Naive B cell (primary cell): ENCODE measurements around the gene VWC2. TPM values are rescaled to one million over a fixed set of nuclear protein-coding genes. Genes with fewer than 3 reads are reported as not detected.
A peak's percentile ranks its signal among the peaks of the same experiment; 100 is the strongest.

Source experiments
- ATAC-seq, 2 donors: fragments of 150-1000 bp; cut with Tn5 transposase; 2 replicates each; pipeline ENCODE4 v1.10.0; 2021; ENCODE audit warnings: low read depth in 2 of 2, mild to moderate bottlenecking in 2 of 2, moderate library complexity in 2 of 2
- DNase-seq: peaks from one replicate; pipeline ENCODE4 v3.0.0; 2022
- H3K27ac Mint-ChIP-seq, 6 donors: one replicate each; pipeline ENCODE4 v1.8.0; 2020 to 2022; ENCODE audit warnings: mild to moderate bottlenecking in 6 of 6, mixed read lengths in 6 of 6, moderate library complexity in 5 of 6, inconsistent platforms in 2 of 6
- H3K27me3 Mint-ChIP-seq, 3 donors: one replicate each; pipeline ENCODE4 v1.8.0; 2021 to 2022; ENCODE audit warnings: mixed read lengths in 3 of 3, mild to moderate bottlenecking in 1 of 3
- H3K36me3 Mint-ChIP-seq, 2 donors: one replicate each; pipeline ENCODE4 v1.8.0; 2020 to 2022; ENCODE audit warnings: mixed read lengths in 2 of 2, inconsistent platforms in 1 of 2, mild to moderate bottlenecking in 1 of 2
- H3K4me1 Mint-ChIP-seq, 3 donors: one replicate each; pipeline ENCODE4 v1.8.0; 2020 to 2022; ENCODE audit warnings: mixed read lengths in 3 of 3, inconsistent platforms in 1 of 3, mild to moderate bottlenecking in 1 of 3, moderate library complexity in 1 of 3
- H3K4me3 Mint-ChIP-seq, 8 donors: one replicate each; pipeline ENCODE4 v1.8.0; 2020 to 2022; ENCODE audit warnings: mild to moderate bottlenecking in 8 of 8, mixed read lengths in 8 of 8, moderate library complexity in 8 of 8, inconsistent platforms in 2 of 8
- H3K9me3 Mint-ChIP-seq, 7 donors: one replicate each; pipeline ENCODE4 v1.8.0; 2020 to 2022; ENCODE audit warnings: mixed read lengths in 7 of 7, mild to moderate bottlenecking in 5 of 7, inconsistent platforms in 2 of 7, moderate library complexity in 1 of 7
- polyA plus RNA-seq, 6 donors: library from polyadenylated mRNA; unstranded; fragments of 300-500 nt; fragmentation: Illumina TruSeq; gene quantifications; one replicate each; pipeline ENCODE4 v1.2.3, GENCODE V29; 2021; ENCODE audit warnings: low read depth in 6 of 6

VWC2 gene
- polyA plus RNA-seq, 6 donors from 2014 or later = not detected

DNA sequence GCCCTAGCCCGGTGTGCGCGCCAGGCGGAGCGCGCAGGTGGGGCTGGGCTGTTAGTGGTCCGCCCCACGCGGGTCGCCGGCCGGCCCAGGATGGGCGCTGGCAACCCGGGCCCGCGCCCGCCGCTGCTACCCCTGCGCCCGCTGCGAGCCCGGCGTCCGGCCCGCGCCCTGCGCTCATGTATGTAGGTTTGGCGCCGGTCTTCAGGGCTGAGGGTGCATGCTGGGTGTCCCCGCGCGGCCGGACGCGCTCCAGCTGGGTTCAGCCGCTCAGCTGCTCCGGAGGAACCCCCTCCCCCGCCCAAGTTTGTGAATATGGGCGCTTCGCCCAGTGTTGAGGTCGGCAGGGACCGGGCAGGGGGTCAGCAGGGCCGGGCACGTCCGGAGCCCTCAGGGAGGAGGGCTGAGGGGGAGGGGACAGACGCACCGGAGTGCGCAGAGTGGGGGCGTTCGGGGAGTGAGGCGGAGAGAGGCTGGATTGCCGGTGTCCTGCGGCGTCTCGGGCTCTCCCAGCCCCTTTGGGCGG lies 559 bp downstream of the VWC2 start:
- ATAC-seq (no peak), DNase-seq (no peak)
- peaks cover 7 to 10% (median 7%) of the 10 kb centered on the region in 3 donors for H3K4me1 Mint-ChIP-seq
- no peak overlapping the region for H3K4me3 Mint-ChIP-seq
- H3K27ac Mint-ChIP-seq = no peak overlapping the region
- H3K36me3 Mint-ChIP-seq = peaks cover 0 to 10% of the 10 kb centered on the region in 2 donors
- peaks cover 0 to 9% (median 4%) of the 10 kb centered on the region in 7 donors for H3K9me3 Mint-ChIP-seq
- peaks cover 43 to 77% (median 77%) of the 10 kb centered on the region in 3 donors for H3K27me3 Mint-ChIP-seq

DNA sequence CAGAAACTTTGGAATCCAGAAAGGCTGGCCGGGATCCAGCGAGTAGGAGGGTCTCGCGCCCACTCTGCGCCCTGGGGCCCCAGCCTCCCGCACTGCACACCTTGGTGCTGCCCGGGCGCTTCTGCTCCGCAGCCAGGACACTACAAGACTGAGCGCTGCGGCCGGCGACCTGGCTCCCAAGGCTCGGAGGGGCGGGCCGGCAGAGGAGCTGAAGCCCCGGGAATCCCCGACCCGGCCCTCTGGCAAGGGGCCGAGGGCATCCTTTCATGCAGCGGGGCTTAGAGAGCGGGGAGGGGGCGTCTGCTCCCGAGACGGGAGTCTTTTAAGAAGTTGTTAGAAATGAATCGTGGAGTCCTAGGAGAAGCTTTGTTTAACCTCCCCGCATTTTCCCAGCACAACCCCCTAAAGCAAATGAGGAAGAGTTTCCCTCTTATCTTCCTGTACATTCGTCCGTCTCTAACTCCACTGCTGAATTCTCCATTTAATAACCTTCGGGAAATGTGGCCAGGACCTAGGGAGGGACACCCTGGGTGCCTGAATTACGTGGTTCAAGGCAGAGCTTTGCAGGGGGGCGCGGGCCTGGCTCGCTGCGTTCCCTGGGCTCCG lies 1.1 kb downstream of the VWC2 start:
- H3K27me3 Mint-ChIP-seq = peaks cover 43 to 77% (median 76%) of the 10 kb centered on the region in 3 donors
- H3K9me3 Mint-ChIP-seq = peaks cover 0 to 5% (median 4%) of the 10 kb centered on the region in 7 donors
- no peak for DNase-seq
- H3K27ac Mint-ChIP-seq = no peak overlapping the region
- H3K4me1 Mint-ChIP-seq = peaks cover 7 to 10% (median 7%) of the 10 kb centered on the region in 3 donors
- H3K4me3 Mint-ChIP-seq = peak overlapping the region in 4 of 8 donors; percentile 9 to 70 (median 20)
- ATAC-seq = no peak
- H3K36me3 Mint-ChIP-seq = peaks cover 0 to 10% of the 10 kb centered on the region in 2 donors

DNA sequence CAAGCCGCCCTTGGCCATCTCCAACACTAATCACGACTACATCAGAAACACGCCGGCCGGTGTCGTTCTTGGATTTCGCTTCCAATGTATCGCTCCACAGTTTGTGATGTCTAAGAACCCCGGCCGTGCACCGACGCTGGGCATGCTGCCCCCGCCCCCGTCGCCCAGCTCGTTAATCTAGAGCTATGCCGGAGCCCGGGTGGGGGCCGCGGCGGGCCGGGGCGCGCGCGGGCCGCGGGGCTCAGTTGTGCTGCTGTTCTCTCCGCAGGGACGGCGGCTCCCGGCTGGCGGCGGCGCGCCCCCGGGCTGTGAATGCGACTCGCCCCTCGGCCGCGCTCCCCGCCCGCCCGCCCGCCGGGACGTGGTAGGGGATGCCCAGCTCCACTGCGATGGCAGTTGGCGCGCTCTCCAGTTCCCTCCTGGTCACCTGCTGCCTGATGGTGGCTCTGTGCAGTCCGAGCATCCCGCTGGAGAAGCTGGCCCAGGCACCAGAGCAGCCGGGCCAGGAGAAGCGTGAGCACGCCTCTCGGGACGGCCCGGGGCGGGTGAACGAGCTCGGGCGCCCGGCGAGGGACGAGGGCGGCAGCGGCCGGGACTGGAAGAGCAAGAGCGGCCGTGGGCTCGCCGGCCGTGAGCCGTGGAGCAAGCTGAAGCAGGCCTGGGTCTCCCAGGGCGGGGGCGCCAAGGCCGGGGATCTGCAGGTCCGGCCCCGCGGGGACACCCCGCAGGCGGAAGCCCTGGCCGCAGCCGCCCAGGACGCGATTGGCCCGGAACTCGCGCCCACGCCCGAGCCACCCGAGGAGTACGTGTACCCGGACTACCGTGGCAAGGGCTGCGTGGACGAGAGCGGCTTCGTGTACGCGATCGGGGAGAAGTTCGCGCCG lies 1.9 kb downstream of the VWC2 start:
- Mint-ChIP-seq H3K4me3 (peak overlapping the region in 4 of 8 donors; percentile 9 to 70 (median 20)), H3K27me3 (peaks cover 41 to 77% (median 76%) of the 10 kb centered on the region in 3 donors), H3K36me3 (peaks cover 0 to 10% of the 10 kb centered on the region in 2 donors), H3K9me3 (peaks cover 0 to 5% (median 3%) of the 10 kb centered on the region in 7 donors), H3K27ac (no peak overlapping the region), H3K4me1 (peaks cover 7 to 10% (median 7%) of the 10 kb centered on the region in 3 donors)
- ATAC-seq (no peak), DNase-seq (no peak)

DNA sequence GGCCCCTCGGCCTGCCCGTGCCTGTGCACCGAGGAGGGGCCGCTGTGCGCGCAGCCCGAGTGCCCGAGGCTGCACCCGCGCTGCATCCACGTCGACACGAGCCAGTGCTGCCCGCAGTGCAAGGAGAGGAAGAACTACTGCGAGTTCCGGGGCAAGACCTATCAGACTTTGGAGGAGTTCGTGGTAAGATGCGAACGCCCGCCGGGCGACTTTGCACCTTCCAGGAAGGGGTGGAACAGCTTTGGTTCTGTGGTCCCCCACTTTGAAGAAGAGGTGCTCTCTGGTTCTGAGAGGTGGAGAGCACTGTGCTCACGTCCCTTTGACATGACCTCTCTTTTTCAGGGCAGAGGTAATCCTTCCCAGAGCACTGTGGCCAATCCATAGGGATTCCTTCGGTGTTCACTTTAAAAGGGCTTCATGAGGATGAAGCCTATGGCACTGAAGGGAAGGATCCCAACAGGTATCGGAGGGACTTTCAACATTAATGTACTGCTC lies 2.6 kb downstream of the VWC2 start:
- Mint-ChIP-seq H3K36me3 (peaks cover 0 to 10% of the 10 kb centered on the region in 2 donors), H3K27me3 (peaks cover 37 to 73% (median 71%) of the 10 kb centered on the region in 3 donors)
- no peak for ATAC-seq

DNA sequence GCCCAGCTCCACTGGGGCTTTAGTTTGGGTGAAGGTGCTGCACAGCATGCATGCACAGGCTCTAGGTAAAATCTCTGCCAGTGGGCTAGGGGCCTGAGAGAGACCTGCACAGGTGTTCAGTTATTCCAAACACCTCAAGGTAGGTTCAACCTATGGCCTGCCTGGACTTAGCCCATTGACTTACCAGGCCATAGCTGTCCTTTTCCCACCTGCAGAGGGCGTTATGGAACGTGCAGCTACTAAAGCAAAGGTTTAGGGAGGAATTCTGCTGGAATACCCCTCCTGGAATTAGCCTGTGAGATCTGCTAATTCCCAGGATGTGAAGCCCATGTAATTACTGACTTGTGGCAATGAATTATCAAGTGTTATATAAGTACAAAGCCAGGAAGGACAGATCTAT lies 3.6 kb downstream of the VWC2 start:
- H3K4me3 Mint-ChIP-seq = no peak overlapping the region
- no peak overlapping the region for H3K27ac Mint-ChIP-seq
- peaks cover 0 to 5% (median 2%) of the 10 kb centered on the region in 7 donors for H3K9me3 Mint-ChIP-seq
- ATAC-seq = no peak
- H3K4me1 Mint-ChIP-seq = peaks cover 7 to 10% (median 7%) of the 10 kb centered on the region in 3 donors
- peaks cover 0 to 10% of the 10 kb centered on the region in 2 donors for H3K36me3 Mint-ChIP-seq
- peaks cover 29 to 71% (median 69%) of the 10 kb centered on the region in 3 donors for H3K27me3 Mint-ChIP-seq
- DNase-seq = no peak

More for the DNA sequence above, 2.6 kb downstream of the VWC2 start:
- Mint-ChIP-seq H3K27ac (no peak overlapping the region), H3K4me3 (no peak overlapping the region), H3K4me1 (peaks cover 7 to 10% (median 7%) of the 10 kb centered on the region in 3 donors), H3K9me3 (peaks cover 0 to 5% (median 3%) of the 10 kb centered on the region in 7 donors)
- DNase-seq = no peak

DNA sequence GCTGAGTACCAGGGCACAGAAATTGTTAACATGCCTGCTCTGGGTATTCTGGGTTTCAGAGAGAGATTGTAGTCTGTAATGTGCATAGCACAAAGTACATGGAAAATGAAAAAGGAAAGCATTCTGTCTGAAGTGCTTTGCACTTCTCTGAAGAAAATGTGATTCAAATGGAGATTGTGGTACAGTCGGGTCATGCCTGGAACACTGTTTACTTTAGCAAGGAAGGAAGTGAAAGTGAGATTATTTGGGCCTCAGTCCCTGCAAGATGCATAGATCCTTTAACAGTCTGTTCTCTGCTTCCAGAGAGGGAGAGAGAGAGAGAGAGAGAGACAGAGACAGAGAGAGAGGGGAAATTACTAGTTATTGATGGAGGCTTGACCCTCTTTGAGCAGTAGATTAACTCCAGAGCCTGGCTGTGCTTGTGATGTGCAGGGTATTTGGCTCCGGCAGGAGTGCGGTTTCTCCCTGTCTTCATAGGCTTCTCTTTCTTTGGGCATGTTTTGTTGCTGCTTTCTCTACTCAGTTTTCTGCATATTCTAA lies 5.4 kb downstream of the VWC2 start:
- DNase-seq = no peak
- no peak overlapping the region for H3K27ac Mint-ChIP-seq
- peaks cover 0 to 5% (median 0%) of the 10 kb centered on the region in 7 donors for H3K9me3 Mint-ChIP-seq
- H3K4me1 Mint-ChIP-seq = peaks cover 0 to 3% (median 0%) of the 10 kb centered on the region in 3 donors
- H3K4me3 Mint-ChIP-seq = no peak overlapping the region
- H3K27me3 Mint-ChIP-seq = peaks cover 22 to 57% (median 54%) of the 10 kb centered on the region in 3 donors
- ATAC-seq = no peak
- no peaks in the 10 kb centered on the region for H3K36me3 Mint-ChIP-seq

DNA sequence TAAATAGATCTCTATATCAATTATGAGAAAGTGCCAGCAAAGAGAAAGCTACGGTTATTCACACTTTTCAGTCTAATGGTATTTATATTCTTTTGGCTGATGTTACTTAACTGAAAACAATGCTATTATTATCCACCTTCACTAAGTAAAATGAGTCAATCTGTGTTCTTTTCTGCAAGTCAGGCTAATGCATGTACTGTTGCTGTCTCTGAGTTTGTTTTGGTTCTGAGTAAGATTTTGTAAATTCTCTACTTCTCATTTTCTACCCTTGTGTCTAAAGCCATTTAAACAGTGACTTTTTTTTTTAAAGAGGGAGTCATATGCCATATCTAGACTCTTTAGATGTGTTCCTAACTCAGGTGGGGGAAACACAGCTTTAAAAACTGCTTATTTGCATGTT lies 7.5 kb downstream of the VWC2 start:
- ATAC-seq = no peak
- no peak overlapping the region for H3K4me3 Mint-ChIP-seq
- H3K4me1 Mint-ChIP-seq = no peaks in the 10 kb centered on the region

DNA sequence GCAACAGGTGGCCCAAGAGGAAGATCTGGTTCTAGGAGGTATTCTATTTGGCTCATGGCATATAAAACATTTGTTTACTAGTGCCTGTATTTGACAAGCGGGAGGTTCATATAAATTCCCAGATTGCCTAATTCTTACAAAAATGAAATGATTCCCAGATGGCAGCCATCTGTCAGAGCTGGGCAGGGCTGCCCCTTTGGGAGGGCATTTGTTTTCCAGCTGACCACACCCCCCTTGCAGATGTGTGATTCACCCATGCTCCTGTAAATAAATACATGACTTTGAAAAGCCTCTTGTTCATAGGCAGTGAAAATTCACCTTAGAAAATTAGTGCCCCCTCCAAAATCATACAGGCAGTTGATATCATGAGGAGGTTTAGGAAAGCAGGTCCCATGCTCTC lies 8.6 kb downstream of the VWC2 start:
- Mint-ChIP-seq H3K4me1 (no peaks in the 10 kb centered on the region), H3K27me3 (peaks cover 15 to 39% (median 34%) of the 10 kb centered on the region in 3 donors), H3K27ac (no peak overlapping the region), H3K4me3 (no peak overlapping the region), H3K9me3 (peaks cover 0 to 8% (median 1%) of the 10 kb centered on the region in 7 donors), H3K36me3 (no peaks in the 10 kb centered on the region)
- DNase-seq = no peak
- ATAC-seq = no peak

More for the DNA sequence above, 7.5 kb downstream of the VWC2 start:
- DNase-seq = no peak
- Mint-ChIP-seq H3K9me3 (peaks cover 0 to 5% (median 2%) of the 10 kb centered on the region in 7 donors), H3K36me3 (no peaks in the 10 kb centered on the region), H3K27ac (no peak overlapping the region), H3K27me3 (peaks cover 22 to 44% (median 41%) of the 10 kb centered on the region in 3 donors)

DNA sequence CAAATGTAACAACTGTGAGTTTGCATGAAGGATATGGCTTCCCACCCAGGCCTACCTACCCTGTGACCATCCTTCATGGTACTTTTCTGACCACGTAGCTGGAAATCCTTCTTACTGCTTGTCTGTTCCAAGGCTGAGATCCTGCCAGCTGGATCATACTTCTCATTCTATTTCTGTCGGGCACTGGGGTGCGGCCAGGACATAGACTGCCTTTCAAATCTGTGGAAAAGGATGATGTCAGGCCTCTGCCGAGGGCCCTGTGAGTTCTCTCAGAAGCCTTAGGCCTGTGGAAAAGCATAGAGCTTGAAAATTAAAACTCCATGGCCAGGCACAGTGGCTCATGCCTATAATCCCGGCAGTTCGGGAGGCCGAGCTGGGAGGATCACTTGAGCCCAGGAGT lies 10.0 kb downstream of the VWC2 start:
- Mint-ChIP-seq H3K27ac (no peak overlapping the region), H3K4me1 (no peaks in the 10 kb centered on the region), H3K36me3 (peaks cover 0 to 5% of the 10 kb centered on the region in 2 donors), H3K27me3 (peaks cover 4 to 33% (median 29%) of the 10 kb centered on the region in 3 donors), H3K4me3 (no peak overlapping the region), H3K9me3 (peaks cover 0 to 8% (median 2%) of the 10 kb centered on the region in 7 donors)
- no peak for ATAC-seq
- DNase-seq = no peak

DNA sequence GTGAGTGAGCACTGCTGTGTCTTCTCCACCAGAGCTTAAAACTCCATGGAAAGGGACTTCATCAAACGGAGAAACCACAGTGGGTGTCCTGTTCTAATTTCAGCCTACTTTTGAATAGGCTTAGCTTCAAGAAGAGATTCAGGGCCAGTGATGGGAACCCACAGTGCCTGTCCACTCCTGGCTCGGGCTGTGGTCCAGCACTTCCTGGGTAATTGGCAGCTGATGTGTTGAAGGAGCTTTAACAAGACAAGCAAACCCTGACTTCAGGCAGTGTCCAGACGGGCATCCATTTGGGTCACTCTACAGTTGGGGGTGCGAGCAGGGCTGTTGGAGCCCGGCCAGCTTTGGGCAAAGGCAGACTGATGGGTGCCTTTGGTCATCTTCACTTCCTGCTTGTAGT lies 14.5 kb downstream of the VWC2 start:
- DNase-seq (no peak), ATAC-seq (no peak)
- Mint-ChIP-seq H3K27ac (no peak overlapping the region), H3K4me1 (no peaks in the 10 kb centered on the region), H3K36me3 (peaks cover 0 to 8% of the 10 kb centered on the region in 2 donors), H3K4me3 (no peak overlapping the region), H3K9me3 (peaks cover 0 to 12% (median 5%) of the 10 kb centered on the region in 7 donors), H3K27me3 (peaks cover 0 to 14% (median 0%) of the 10 kb centered on the region in 3 donors)

DNA sequence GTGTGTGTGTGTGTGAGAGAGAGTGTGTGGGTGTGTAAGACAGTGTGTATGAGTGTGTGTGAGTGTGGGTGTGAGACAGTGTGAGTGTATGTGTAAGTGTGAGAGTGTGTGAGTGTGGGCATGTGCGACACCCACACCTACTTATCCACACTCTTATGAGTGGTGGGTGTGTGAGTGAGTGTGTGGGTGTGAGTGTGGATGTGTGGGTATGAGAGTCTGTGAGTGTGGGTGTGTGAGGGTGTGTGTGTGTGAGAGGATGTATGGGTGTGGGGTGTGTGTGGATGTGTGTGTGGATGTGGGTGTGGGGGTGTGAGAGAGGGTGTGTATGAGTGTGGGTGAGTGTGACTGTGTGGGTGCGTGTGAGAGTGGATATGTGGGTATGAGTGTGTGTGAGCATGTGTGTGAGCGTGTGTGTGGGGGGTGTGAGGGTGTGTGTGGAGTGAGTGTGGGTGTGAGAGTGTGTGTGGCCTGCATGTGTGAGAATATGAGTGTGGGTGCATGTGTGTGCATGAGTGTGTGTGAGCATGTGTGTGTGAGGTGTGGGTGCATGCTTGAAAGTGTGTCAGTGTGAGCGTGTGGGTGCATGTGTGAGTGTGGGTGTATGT lies 15.1 kb downstream of the VWC2 start:
- Mint-ChIP-seq H3K27me3 (peaks cover 0 to 14% (median 0%) of the 10 kb centered on the region in 3 donors), H3K4me3 (no peak overlapping the region), H3K4me1 (no peaks in the 10 kb centered on the region), H3K36me3 (peaks cover 0 to 8% of the 10 kb centered on the region in 2 donors), H3K27ac (no peak overlapping the region), H3K9me3 (peaks cover 0 to 12% (median 5%) of the 10 kb centered on the region in 7 donors)
- DNase-seq = no peak
- no peak for ATAC-seq

DNA sequence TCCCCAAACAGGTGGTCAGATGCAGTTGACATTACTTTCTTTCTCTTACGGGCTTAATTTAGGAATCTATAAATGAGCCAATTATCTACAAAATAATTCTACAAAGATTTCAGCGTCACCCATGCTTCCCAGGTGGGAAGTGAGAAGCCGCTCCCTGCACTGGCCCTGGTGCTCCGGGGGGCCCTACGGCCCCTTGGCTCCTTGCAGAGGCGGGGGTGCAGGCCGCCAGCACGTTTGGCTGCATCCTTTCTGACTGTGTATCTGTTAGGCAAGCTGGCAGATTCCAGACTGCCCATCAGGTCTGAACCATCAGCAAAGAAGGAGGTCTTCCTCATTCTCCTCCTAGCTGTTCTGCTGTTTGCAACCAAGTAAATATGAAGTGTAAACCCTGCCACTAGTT lies 16.3 kb downstream of the VWC2 start:
- no peak for DNase-seq
- no peak for ATAC-seq
- H3K36me3 Mint-ChIP-seq = peaks cover 0 to 8% of the 10 kb centered on the region in 2 donors
- H3K9me3 Mint-ChIP-seq = peaks cover 0 to 14% (median 5%) of the 10 kb centered on the region in 7 donors
- H3K27me3 Mint-ChIP-seq = peaks cover under 1 to 18% (median 3%) of the 10 kb centered on the region in 3 donors
- H3K4me3 Mint-ChIP-seq = no peak overlapping the region
- no peaks in the 10 kb centered on the region for H3K4me1 Mint-ChIP-seq
- H3K27ac Mint-ChIP-seq = no peak overlapping the region
